ENCODE measurements around the gene ROBO3. TPM values are rescaled to one million over a fixed set of nuclear protein-coding genes. Genes with fewer than 3 reads are reported as not detected.

ROBO3 gene
- total and polyA plus RNA-seq, 10 of the 15 experiments (the other 5 are each of a cell fraction or from before 2014, with no cell fraction given): 0.10 to 0.63 (median 0.31) TPM; not detected in 2

GRCh38 chr11:124863137-124863825, 2.0 kb upstream of the ROBO3 start (continued):
- TF ChIP-seq SKIL (IDR thresholded peaks at IDR 0.05; ENCODE audit: low read depth, poor library complexity, severe bottlenecking) (no peak), TAF1 (IDR thresholded peaks at IDR 0.05; ENCODE audit: borderline replicate concordance, low read depth, low read length) (no peak), ZZZ3 (IDR thresholded peaks at IDR 0.05; ENCODE audit: control insufficient read depth, insufficient read length, low read depth) (no peak), CHD4 (IDR thresholded peaks at IDR 0.05) (no peak), MLLT1 (IDR thresholded peaks at IDR 0.05) (no peak), RFX5 (IDR thresholded peaks at IDR 0.05; ENCODE audit: low read depth, low read length) (no peak)

GRCh38 chr11:124863826-124864165, 1.4 kb upstream of the ROBO3 start:
- intact Hi-C loops (cut with micrococcal nuclease; ENCODE audit: unreplicated experiment) (no loop called here), in situ Hi-C loops (cut with MboI) (no loop called here)
- ChIA-PET CTCF (no interaction called here), POLR2A (no interaction called here), RAD21 (ENCODE audit: unreplicated experiment) (no interaction called here), SMC1A (ENCODE audit: uncharacterized antibody, unreplicated experiment) (no interaction called here)
- no peak for DNase-seq (ENCODE audit: low read depth, low spot score)
- Histone ChIP-seq H3K4me2 (ENCODE audit: control insufficient read depth, insufficient read depth) (no peak overlapping the region), H3K79me2 (ENCODE audit: control insufficient read depth, insufficient read depth, low read length) (no peaks in the 10 kb centered on the region), H3K9ac (ENCODE audit: control insufficient read depth, insufficient read depth, low read length) (no peak overlapping the region), H4K20me1 (ENCODE audit: control insufficient read depth, insufficient read depth) (no peaks in the 10 kb centered on the region), H3K4me1 (ENCODE audit: control insufficient read depth, insufficient read depth, low read length) (no peaks in the 10 kb centered on the region), H2AFZ (ENCODE audit: control insufficient read depth, low read depth, low read length) (no peak overlapping the region), H3K27me3 (replicated peaks in 1 of 2; ENCODE audit: control insufficient read depth in 2 of 2, insufficient read depth in 2 of 2, low read length in 1 of 2) (peaks cover 28% of the 10 kb centered on the region in 2 experiments), H3K4me3 (no peak overlapping the region), H3K9me3 (replicated peaks; ENCODE audit: control insufficient read depth, insufficient read depth, low read length) (no peaks in the 10 kb centered on the region), H3K36me3 (ENCODE audit: control insufficient read depth in 2 of 2, insufficient read depth in 2 of 2, low read length in 1 of 2) (no peaks in the 10 kb centered on the region), H3K27ac (ENCODE audit: control insufficient read depth, insufficient read depth) (no peak overlapping the region)
- ATAC-seq: no peak
- FAIRE-seq: no peak
- 3% methylated on average over 5 of the region's 9 CpGs for WGBS (ENCODE audit: insufficient coverage, insufficient replicate concordance, low lambda C conversion rate, missing lambda C conversion rate)
- no TSS peak for BruUV-seq (replicated peaks)
- TF ChIP-seq REST (IDR thresholded peaks at IDR 0.05; ENCODE audit: low read depth, low read length) (peak; percentile 59; the same call in 1 of the 2 replicates), TARDBP (IDR thresholded peaks at IDR 0.05; ENCODE audit: borderline replicate concordance) (no peak)
